ENCODE data around the gene PURA. TPM values are rescaled to one million over a fixed set of nuclear protein-coding genes. Genes with fewer than 3 reads are reported as not detected.

The PURA gene
- polyA plus RNA-seq, 2 of the 4 experiments (the other 2 are of a cell fraction) = 4.5 to 12.7 TPM

GRCh38 chr5:140114341-140115185, 654 bp downstream of the PURA start:
- FAIRE-seq (no peak), DNase-seq (ENCODE audit: low read depth in 1 of 2, low spot score in 1 of 2) (peak; percentile 30 to 73), ATAC-seq (peak; percentile 72 to 76)
- peak overlapping the region; percentile 95 for H3K4me2 ChIP-seq
- ChIA-PET POLR2A (interaction anchor here (0.8 to 1.0 kb wide), 2 partner anchors 31 to 287 kb away, joined by 3 to 5 read pairs; partner anchors contain the start of gene ANKHD1), CTCF (interaction anchor here (0.7 to 12.5 kb wide), 6 partner anchors 9 to 42 kb away, joined by 3 to 125 read pairs (median 4); no protein-coding TSS in a partner anchor)
- H3K27ac ChIP-seq = peak overlapping the region; percentile 92 to 96
- 12% methylated on average over 32 of the region's 65 CpGs for WGBS (ENCODE audit: missing lambda C conversion rate)
- no peaks in the 10 kb centered on the region for H3K9me3 ChIP-seq
- H3K4me1 ChIP-seq = peaks cover 41% of the 10 kb centered on the region
- H3K4me3 ChIP-seq = peak overlapping the region; percentile 68
- TF ChIP-seq NR3C1 (IDR thresholded peaks at IDR 0.05) (no peak), HDAC2 (IDR thresholded peaks at IDR 0.05) (no peak), ESRRA (IDR thresholded peaks at IDR 0.05; ENCODE audit: borderline replicate concordance, low read length) (no peak), RARB (CRISPR knock-in tag; IDR thresholded peaks at IDR 0.05) (no peak), RAD21 (conservative IDR thresholded peaks at IDR 0.05 in 1 of 2, IDR thresholded peaks at IDR 0.05 in 1 of 2) (no peak), FOSL2 (IDR thresholded peaks at IDR 0.05) (no peak), FOSL2 (CRISPR knock-in tag; IDR thresholded peaks at IDR 0.05) (no peak), HOXB13 (CRISPR knock-in tag; IDR thresholded peaks at IDR 0.05; ENCODE audit: low read depth) (no peak), RCOR1 (IDR thresholded peaks at IDR 0.05; ENCODE audit: low read depth, low read length) (no peak), NFE2L2 (conservative IDR thresholded peaks at IDR 0.05; ENCODE audit: low read length) (no peak), ZSCAN20 (CRISPR knock-in tag; IDR thresholded peaks at IDR 0.05) (no peak), MAZ (IDR thresholded peaks at IDR 0.05; ENCODE audit: borderline replicate concordance, low read depth, low read length) (no peak), USF2 (IDR thresholded peaks at IDR 0.05) (0 out of 2 replicates have a peak, but pooled peaks have one; percentile 6), NPAS2 (CRISPR knock-in tag; IDR thresholded peaks at IDR 0.05; ENCODE audit: borderline replicate concordance) (no peak), HEYL (CRISPR knock-in tag; IDR thresholded peaks at IDR 0.05) (no peak), SMC3 (IDR thresholded peaks at IDR 0.05) (no peak), ATOH8 (CRISPR knock-in tag; IDR thresholded peaks at IDR 0.05; ENCODE audit: low read depth) (no peak), HES2 (IDR thresholded peaks at IDR 0.05) (no peak), JUNB (IDR thresholded peaks at IDR 0.05) (no peak), CTCF (IDR thresholded peaks at IDR 0.05) (no peak), E2F6 (IDR thresholded peaks at IDR 0.05; ENCODE audit: borderline replicate concordance, low read depth) (no peak), KDM5A (IDR thresholded peaks at IDR 0.05) (peak; percentile 32; the same call in 1 of the 2 replicates), HMGXB4 (CRISPR knock-in tag; IDR thresholded peaks at IDR 0.05; ENCODE audit: borderline replicate concordance) (no peak), ZFP36 (IDR thresholded peaks at IDR 0.05; ENCODE audit: borderline replicate concordance, partially characterized antibody) (no peak), KDM1A (IDR thresholded peaks at IDR 0.05; ENCODE audit: low read depth) (no peak), CHD2 (IDR thresholded peaks at IDR 0.05; ENCODE audit: low read length, partially characterized antibody) (no peak), HOXB5 (CRISPR knock-in tag; IDR thresholded peaks at IDR 0.05) (no peak), MAX (IDR thresholded peaks at IDR 0.05) (peak; percentile 40), ZC3H11A (IDR thresholded peaks at IDR 0.05) (no peak), MYC (IDR thresholded peaks at IDR 0.05; ENCODE audit: borderline replicate concordance, low read length) (no peak), EP300 (IDR thresholded peaks at IDR 0.05) (no peak), SREBF2 (IDR thresholded peaks at IDR 0.05) (no peak), CHD4 (IDR thresholded peaks at IDR 0.05; ENCODE audit: borderline replicate concordance) (no peak), GATA3 (IDR thresholded peaks at IDR 0.05; ENCODE audit: borderline replicate concordance) (no peak), RNF2 (IDR thresholded peaks at IDR 0.05; ENCODE audit: borderline replicate concordance, low read depth) (0 out of 2 replicates have a peak, but pooled peaks have one; percentile 82)
